GM12878 (cell line): ENCODE data around the gene CKAP5. TPM values are rescaled to one million over a fixed set of nuclear protein-coding genes. Genes with fewer than 3 reads are reported as not detected.

ENCODE experiments used
- ATAC-seq: fragments of 200-7000 bp; cut with Tn5 transposase; 3 replicates; pipeline ENCODE4 v1.9.1; 2020; ENCODE audit warnings: mild to moderate bottlenecking, moderate library complexity
- BruUV-seq: library from RNA; stranded (reverse); fragments of 400-500 nt; replicated peaks from 2 replicates; lab custom pipeline; 2021; lab: Mats Ljungman, UMichigan
- CTCF ChIA-PET: fragments of 300-600 bp; sonication (Branson Sonifier 250); formaldehyde crosslinking; extraction: SDS; loops from one replicate; lab custom pipeline; 2021; ENCODE audit warnings: inconsistent platforms; lab: Yijun Ruan, JAX
- POLR2A ChIA-PET: fragments of 350-600 bp; formaldehyde crosslinking; extraction: SDS; loops from one replicate; lab custom pipeline; 2021; ENCODE audit warnings: inconsistent platforms; lab: Charles Lee
- RAD21 ChIA-PET: fragments of 300-600 bp; sonication (Branson Sonifier 250); formaldehyde crosslinking; loops from one replicate; lab custom pipeline; 2023; ENCODE audit warnings: antibody characterized with exemption; ENCODE audit not compliant: unreplicated experiment; lab: Charles Lee
- SMC1A ChIA-PET: fragments of 300-600 bp; sonication (Branson Sonifier 250); formaldehyde crosslinking; loops from one replicate; lab custom pipeline; 2023; ENCODE audit not compliant: unreplicated experiment, uncharacterized antibody; lab: Charles Lee
- DNase-seq: peaks from one replicate; pipeline ENCODE4 v3.0.0-alpha.2; 2011; ENCODE audit warnings: low read depth, low spot score
- FAIRE-seq: peaks from 3 replicates; lab custom pipeline; 2011; peaks lifted over from hg19 to GRCh38; lab: Jason Lieb, UNC
- H2AFZ ChIP-seq: 2 replicates; pipeline ENCODE4 v1.6.0; 2011; ENCODE audit warnings: low read depth, low read length, control low read depth; ENCODE audit not compliant: control insufficient read depth
- H3K27ac ChIP-seq: 2 replicates; pipeline ENCODE4 v1.5.1; 2011; ENCODE audit warnings: control low read depth; ENCODE audit not compliant: control insufficient read depth, insufficient read depth
- H3K27me3 ChIP-seq, 2 experiments: replicated peaks in 1 of 2; 2 replicates each; pipeline versions ENCODE4 v1.6.0 to v1.6.1; 2011; ENCODE audit warnings: low read length in 1 of 2; ENCODE audit not compliant: control insufficient read depth in 2 of 2, insufficient read depth in 2 of 2
- H3K36me3 ChIP-seq, 2 experiments: 2 replicates each; pipeline ENCODE4 v1.5.1; 2011; ENCODE audit warnings: low read length in 1 of 2; ENCODE audit not compliant: control insufficient read depth in 2 of 2, insufficient read depth in 2 of 2
- H3K4me1 ChIP-seq: 2 replicates; pipeline ENCODE4 v1.6.1; 2011; ENCODE audit warnings: mild to moderate bottlenecking, low read length, moderate library complexity, mixed read lengths; ENCODE audit not compliant: control insufficient read depth, insufficient read depth
- H3K4me2 ChIP-seq: 2 replicates; pipeline ENCODE4 v1.6.0; 2011; ENCODE audit warnings: control low read depth; ENCODE audit not compliant: control insufficient read depth, insufficient read depth
- H3K4me3 ChIP-seq: fragments of 200-600 bp; sonication (generic); 2 replicates; pipeline ENCODE4 v1.5.1; 2016
- H3K79me2 ChIP-seq: 2 replicates; pipeline ENCODE4 v1.6.0; 2011; ENCODE audit warnings: low read length; ENCODE audit not compliant: control insufficient read depth, insufficient read depth
- H3K9ac ChIP-seq: 2 replicates; pipeline ENCODE4 v1.8.0; 2011; ENCODE audit warnings: low read length, control low read depth, mixed read lengths; ENCODE audit not compliant: control insufficient read depth, insufficient read depth
- H3K9me3 ChIP-seq: replicated peaks from 3 replicates; pipeline ENCODE4 v1.5.1; 2011; ENCODE audit warnings: mild to moderate bottlenecking, low read length; ENCODE audit not compliant: control insufficient read depth, insufficient read depth
- H4K20me1 ChIP-seq: 2 replicates; pipeline ENCODE4 v1.6.0; 2011; ENCODE audit not compliant: control insufficient read depth, insufficient read depth
- BMI1 ChIP-seq: fragments of 450-650 bp; IDR thresholded peaks from 2 replicates; pipeline ENCODE4 v1.6.1; 2016; ENCODE audit warnings: mild to moderate bottlenecking, moderate library complexity, borderline replicate concordance
- BRCA1 ChIP-seq: IDR thresholded peaks from 2 replicates; pipeline ENCODE4 v1.6.1; 2011; ENCODE audit warnings: low read depth, low read length, improper control_type of control experiment
- CREB1 ChIP-seq: IDR thresholded peaks from 2 replicates; pipeline ENCODE4 v1.6.1; 2012; ENCODE audit warnings: low read depth, mild to moderate bottlenecking, inconsistent platforms
- EGR1 ChIP-seq, 2 experiments: IDR thresholded peaks; 1 replicate in 1 of 2; 2 replicates in 1 of 2; pipeline ENCODE4 v1.6.1; 2011 to 2012; ENCODE audit warnings: low read depth in 2 of 2, low read length in 2 of 2, borderline replicate concordance in 1 of 2, mild to moderate bottlenecking in 1 of 2, moderate library complexity in 1 of 2
- FOS ChIP-seq: IDR thresholded peaks from 3 replicates; pipeline ENCODE4 v1.6.1; 2011; ENCODE audit warnings: borderline replicate concordance; ENCODE audit not compliant: insufficient read length; ENCODE audit errors: extremely low read depth
- HDGF ChIP-seq: fragments of 450-650 bp; IDR thresholded peaks from 2 replicates; pipeline ENCODE4 v1.6.1; 2016; ENCODE audit warnings: antibody characterized with exemption
- IKZF2 ChIP-seq, 2 experiments: fragments of 450-650 bp; IDR thresholded peaks; 2 replicates each; pipeline ENCODE4 v1.6.1; 2017; ENCODE audit warnings: mild to moderate bottlenecking in 2 of 2, moderate library complexity in 2 of 2
- KAT2A ChIP-seq: conservative IDR thresholded peaks from 2 replicates; pipeline ENCODE4 v1.6.1; 2011; ENCODE audit warnings: low read depth, low read length; ENCODE audit not compliant: control insufficient read depth
- NFYB ChIP-seq: IDR thresholded peaks from 2 replicates; pipeline ENCODE4 v1.6.1; 2011; ENCODE audit warnings: low read depth, mild to moderate bottlenecking, low read length, improper control_type of control experiment, moderate library complexity; ENCODE audit not compliant: insufficient read depth
- POLR2A ChIP-seq: IDR thresholded peaks from 2 replicates; pipeline ENCODE4 v1.6.1; 2011; ENCODE audit warnings: low read depth, mild to moderate bottlenecking, low read length
- REST ChIP-seq: IDR thresholded peaks from 2 replicates; pipeline ENCODE4 v1.6.1; 2012; ENCODE audit warnings: mild to moderate bottlenecking, low read depth, low read length
- SMARCA5 ChIP-seq: fragments of 450-650 bp; IDR thresholded peaks from 2 replicates; pipeline ENCODE4 v1.6.1; 2017; ENCODE audit warnings: mild to moderate bottlenecking
- SP1 ChIP-seq: IDR thresholded peaks from one replicate; pipeline ENCODE4 v1.6.1; 2011; ENCODE audit warnings: low read depth, low read length
- TCF3 ChIP-seq: IDR thresholded peaks from 2 replicates; pipeline ENCODE4 v1.6.1; 2012; ENCODE audit warnings: low read depth, mild to moderate bottlenecking, low read length, borderline replicate concordance; ENCODE audit not compliant: insufficient read depth
- YY1 ChIP-seq: IDR thresholded peaks from 2 replicates; pipeline ENCODE4 v1.6.1; 2011; ENCODE audit warnings: low read depth, mild to moderate bottlenecking, low read length
- ZNF274 ChIP-seq: IDR thresholded peaks from one replicate; pipeline ENCODE4 v1.8.0; 2011; ENCODE audit not compliant: insufficient read length, insufficient read depth
- ZNF622 ChIP-seq: fragments of 450-650 bp; IDR thresholded peaks from 2 replicates; pipeline ENCODE4 v1.6.1; 2017; ENCODE audit warnings: mild to moderate bottlenecking, inconsistent platforms
- WGBS: methylation state at CpG from one replicate; pipeline ENCODE4 v1.1.6; 2016; ENCODE audit warnings: low lambda C conversion rate; ENCODE audit not compliant: insufficient replicate concordance, insufficient coverage; ENCODE audit errors: missing lambda C conversion rate; 5-methylcytosine and 5-hydroxymethylcytosine counted together
- in situ Hi-C: fragments of 300-500 bp; cut with MboI; formaldehyde crosslinking; loops from 9 replicates; pipeline ENCODE4 v1.14.3; 2018; ENCODE audit warnings: mixed read lengths
- intact Hi-C: fragments of 100-400 bp; cut with micrococcal nuclease; formaldehyde crosslinking; loops from one replicate; pipeline ENCODE4 v1.14.2; 2022; ENCODE audit not compliant: unreplicated experiment
- polyA plus RNA-seq, 11 experiments: library from polyadenylated mRNA; depleted of rRNA in 4 of 11; unstranded in 6 of 11; stranded (reverse) in 5 of 11; fragments of >200 nt; fragmentation: Nextera tagmentation in 4 of 11; fragmentation: Illumina TruSeq in 1 of 11; extraction: Ambion mirVana in 4 of 11; extraction: Trizol in 1 of 11; gene quantifications; 1 replicate in 1 of 11; 2 replicates in 10 of 11; pipeline versions ENCODE4 v1.2.1 to v1.2.3, GENCODE V29; 2011 to 2016; ENCODE audit warnings: inconsistent platforms in 2 of 11, missing spikeins in 2 of 11, low read depth in 1 of 11
- total RNA-seq, 4 experiments: library from RNA; depleted of rRNA in 3 of 4; stranded (reverse); fragments of >200 nt in 3 of 4; fragmentation: Illumina TruSeq in 1 of 4; extraction: Trizol in 1 of 4; gene quantifications; 2 replicates each; pipeline versions ENCODE4 v1.2.1 to v1.2.3, GENCODE V29; 2013 to 2021

CKAP5 gene
- total and polyA plus RNA-seq, 10 of the 15 experiments (the other 5 are each of a cell fraction or from before 2014, with no cell fraction given), result 20.1 to 161 (median 79.8) TPM

GRCh38 chr11:46738887-46739286 lies 107.2 kb downstream of the CKAP5 start:
- 75% methylated on average over 6 of the region's 6 CpGs for WGBS
- Histone ChIP-seq H3K27ac (no peak overlapping the region), H2AFZ (no peak overlapping the region), H3K79me2 (no peaks in the 10 kb centered on the region), H3K4me1 (no peaks in the 10 kb centered on the region), H4K20me1 (no peaks in the 10 kb centered on the region), H3K27me3 (no peaks in the 10 kb centered on the region), H3K4me2 (no peak overlapping the region), H3K9me3 (no peaks in the 10 kb centered on the region), H3K36me3 (peaks cover 8 to 16% of the 10 kb centered on the region in 2 experiments; a peak in 3 of 4 replicates), H3K9ac (no peak overlapping the region), H3K4me3 (no peak overlapping the region)
- SMC1A ChIA-PET, result no interaction called here
- ATAC-seq, result no peak; the same call in 2 of the 3 replicates
- TF ChIP-seq BRCA1 (no peak), FOS (no peak), BMI1 (no peak), SMARCA5 (no peak), SP1 (no peak), ZNF622 (no peak), HDGF (no peak), YY1 (no peak), IKZF2 (IDR thresholded peaks at IDR 0.05) (no peak), POLR2A (no peak), ZNF274 (no peak)
- CTCF ChIA-PET, result no interaction called here
- intact Hi-C loops, result no loop called here
- no peak for DNase-seq
- BruUV-seq, result no TSS peak
- RAD21 ChIA-PET, result no interaction called here
- no peak for FAIRE-seq
- in situ Hi-C loops, result no loop called here
- POLR2A ChIA-PET, result no interaction called here

GRCh38 chr11:46737699-46738098 lies 108.4 kb downstream of the CKAP5 start:
- Histone ChIP-seq H3K79me2 (no peaks in the 10 kb centered on the region), H3K9me3 (no peaks in the 10 kb centered on the region), H3K4me1 (no peaks in the 10 kb centered on the region), H3K4me2 (no peak overlapping the region), H3K27me3 (no peaks in the 10 kb centered on the region), H3K4me3 (no peak overlapping the region), H4K20me1 (no peaks in the 10 kb centered on the region), H3K27ac (no peak overlapping the region), H2AFZ (no peak overlapping the region), H3K9ac (no peak overlapping the region), H3K36me3 (peaks cover 7 to 10% of the 10 kb centered on the region in 2 experiments; a peak in 3 of 4 replicates)
- DNase-seq (no peak), ATAC-seq (no peak), FAIRE-seq (no peak)
- POLR2A ChIA-PET, result interaction anchor here (0.7 kb wide), 1 partner anchor 209 kb away, joined by 5 read pairs; no protein-coding TSS in a partner anchor
- BruUV-seq, result no TSS peak
- CTCF ChIA-PET, result no interaction called here
- WGBS, result 97% methylated on average over 11 of the region's 11 CpGs
- RAD21 ChIA-PET, result no interaction called here
- in situ Hi-C loops, result no loop called here
- SMC1A ChIA-PET, result no interaction called here
- intact Hi-C loops, result no loop called here
- TF ChIP-seq REST, result no peak
- TF ChIP-seq TCF3, result no peak
- TF ChIP-seq EGR1 (IDR thresholded peaks at IDR 0.05; ENCODE audit: borderline replicate concordance in 1 of 2, low read depth in 2 of 2, low read length in 2 of 2), result no peak
- TF ChIP-seq KAT2A, result no peak
- TF ChIP-seq CREB1, result no peak
- no peak for TF ChIP-seq NFYB
